Glutamatergic neuron (in vitro differentiated cells): ENCODE data around the gene ATP2C1. TPM values are rescaled to one million over a fixed set of nuclear protein-coding genes. Genes with fewer than 3 reads are reported as not detected.

Experiments
- DNase-seq: peaks from one replicate; pipeline ENCODE4 v3.0.0; 2022
- H3K27ac Mint-ChIP-seq: one replicate; pipeline ENCODE4 v1.8.0; 2020; ENCODE audit warnings: mild to moderate bottlenecking, mixed read lengths, inconsistent platforms; ENCODE audit not compliant: unreplicated experiment
- H3K27me3 Mint-ChIP-seq: one replicate; pipeline ENCODE4 v1.8.0; 2020; ENCODE audit warnings: mild to moderate bottlenecking, moderate library complexity, mixed read lengths, inconsistent platforms; ENCODE audit not compliant: unreplicated experiment
- H3K36me3 Mint-ChIP-seq: one replicate; pipeline ENCODE4 v1.8.0; 2020; ENCODE audit warnings: mild to moderate bottlenecking, mixed read lengths, inconsistent platforms; ENCODE audit not compliant: unreplicated experiment
- H3K4me1 Mint-ChIP-seq: one replicate; pipeline ENCODE4 v1.8.0; 2020; ENCODE audit warnings: mild to moderate bottlenecking, low read depth, mixed read lengths, inconsistent platforms; ENCODE audit not compliant: unreplicated experiment
- H3K4me3 Mint-ChIP-seq: one replicate; pipeline ENCODE4 v1.8.0; 2020; ENCODE audit warnings: mild to moderate bottlenecking, mixed read lengths, inconsistent platforms; ENCODE audit not compliant: unreplicated experiment
- H3K9me3 Mint-ChIP-seq: one replicate; pipeline ENCODE4 v1.8.0; 2020; ENCODE audit warnings: mild to moderate bottlenecking, moderate library complexity, mixed read lengths, inconsistent platforms; ENCODE audit not compliant: unreplicated experiment
- total RNA-seq: library from RNA; stranded (reverse); fragmentation: NEBNext Ultra II Directional; extraction: Animal tissue kit (Norgen Biotek cat#: 25700); gene quantifications from one replicate; pipeline ENCODE4 v1.2.1, GENCODE V29; 2021; ENCODE audit not compliant: unreplicated experiment
- TF ChIP-seq, protein P1 (sequence below): fragments of 200-600 bp; sonication (generic); IDR thresholded peaks from one replicate; pipeline ENCODE4 v1.5.0; 2021; ENCODE audit not compliant: partially characterized antibody, unreplicated experiment

ATP2C1 gene
- total RNA-seq, 1 donor from 2014 or later = 130 TPM

DNA sequence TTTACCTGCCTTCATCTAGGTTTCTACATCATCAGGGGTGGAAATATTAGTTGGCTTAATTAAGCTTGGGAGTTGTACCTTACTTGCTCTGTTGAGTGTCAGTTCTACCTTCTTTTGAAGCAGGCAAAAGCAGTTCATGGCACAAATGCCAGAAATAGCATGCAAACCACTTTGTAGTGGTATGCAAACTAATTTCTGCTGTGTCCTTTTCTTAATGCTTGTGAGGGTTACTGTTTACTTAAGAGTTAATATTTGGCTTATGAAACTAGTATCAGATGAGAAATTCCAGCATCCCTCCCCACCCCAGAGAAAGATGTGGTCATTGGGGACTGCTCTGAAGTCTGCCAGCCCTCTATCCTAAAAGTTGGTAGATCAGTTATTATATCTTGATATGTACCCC, 7.1 kb downstream of the ATP2C1 start:
- Mint-ChIP-seq H3K27ac (no peak overlapping the region), H3K36me3 (no peaks in the 10 kb centered on the region), H3K4me1 (peaks cover 31% of the 10 kb centered on the region), H3K9me3 (no peaks in the 10 kb centered on the region), H3K27me3 (no peaks in the 10 kb centered on the region), H3K4me3 (no peak overlapping the region)
- no peak for DNase-seq
- TF ChIP-seq, protein P1, sequence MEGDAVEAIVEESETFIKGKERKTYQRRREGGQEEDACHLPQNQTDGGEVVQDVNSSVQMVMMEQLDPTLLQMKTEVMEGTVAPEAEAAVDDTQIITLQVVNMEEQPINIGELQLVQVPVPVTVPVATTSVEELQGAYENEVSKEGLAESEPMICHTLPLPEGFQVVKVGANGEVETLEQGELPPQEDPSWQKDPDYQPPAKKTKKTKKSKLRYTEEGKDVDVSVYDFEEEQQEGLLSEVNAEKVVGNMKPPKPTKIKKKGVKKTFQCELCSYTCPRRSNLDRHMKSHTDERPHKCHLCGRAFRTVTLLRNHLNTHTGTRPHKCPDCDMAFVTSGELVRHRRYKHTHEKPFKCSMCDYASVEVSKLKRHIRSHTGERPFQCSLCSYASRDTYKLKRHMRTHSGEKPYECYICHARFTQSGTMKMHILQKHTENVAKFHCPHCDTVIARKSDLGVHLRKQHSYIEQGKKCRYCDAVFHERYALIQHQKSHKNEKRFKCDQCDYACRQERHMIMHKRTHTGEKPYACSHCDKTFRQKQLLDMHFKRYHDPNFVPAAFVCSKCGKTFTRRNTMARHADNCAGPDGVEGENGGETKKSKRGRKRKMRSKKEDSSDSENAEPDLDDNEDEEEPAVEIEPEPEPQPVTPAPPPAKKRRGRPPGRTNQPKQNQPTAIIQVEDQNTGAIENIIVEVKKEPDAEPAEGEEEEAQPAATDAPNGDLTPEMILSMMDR = no peak

DNA sequence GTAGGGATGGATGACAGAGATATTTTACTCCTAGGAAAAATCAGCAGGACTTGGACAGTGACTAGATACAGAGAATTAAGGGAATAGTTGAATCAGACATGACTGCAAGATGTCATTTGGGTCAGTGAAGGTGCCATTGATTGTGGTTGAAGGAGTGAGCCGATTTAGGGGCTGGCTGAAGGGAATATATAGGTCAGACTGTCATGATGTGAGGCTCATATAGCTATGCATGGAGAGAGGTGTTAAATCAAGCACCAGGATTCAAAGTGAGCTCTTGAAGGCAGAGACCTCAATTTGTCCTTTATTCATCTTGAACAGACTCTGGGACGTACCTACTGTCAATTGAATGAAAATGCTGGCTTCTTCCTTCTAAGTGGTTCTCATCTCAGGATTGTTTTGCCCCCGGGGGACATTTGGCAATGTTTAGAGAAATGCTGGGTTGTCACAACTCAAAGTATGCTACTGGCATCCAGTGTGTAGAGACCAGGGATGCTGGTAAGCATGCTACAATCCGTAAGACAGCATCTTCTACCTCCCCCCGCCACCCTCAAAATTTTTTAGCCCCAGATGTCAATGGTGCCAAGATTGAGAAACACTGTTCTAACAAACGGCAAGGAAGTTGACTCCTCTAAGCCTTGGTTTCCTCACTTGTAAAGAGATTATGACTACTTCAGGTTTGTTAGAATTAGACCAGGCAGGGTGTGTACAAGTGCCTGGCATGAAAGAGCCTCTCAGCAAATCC, 7.8 kb downstream of the ATP2C1 start:
- DNase-seq = peak; percentile 31
- no peaks in the 10 kb centered on the region for H3K36me3 Mint-ChIP-seq
- H3K27me3 Mint-ChIP-seq = no peaks in the 10 kb centered on the region
- TF ChIP-seq, protein P1 = no peak
- H3K4me3 Mint-ChIP-seq = no peak overlapping the region
- no peak overlapping the region for H3K27ac Mint-ChIP-seq
- H3K9me3 Mint-ChIP-seq = no peaks in the 10 kb centered on the region
- H3K4me1 Mint-ChIP-seq = peaks cover 31% of the 10 kb centered on the region

DNA sequence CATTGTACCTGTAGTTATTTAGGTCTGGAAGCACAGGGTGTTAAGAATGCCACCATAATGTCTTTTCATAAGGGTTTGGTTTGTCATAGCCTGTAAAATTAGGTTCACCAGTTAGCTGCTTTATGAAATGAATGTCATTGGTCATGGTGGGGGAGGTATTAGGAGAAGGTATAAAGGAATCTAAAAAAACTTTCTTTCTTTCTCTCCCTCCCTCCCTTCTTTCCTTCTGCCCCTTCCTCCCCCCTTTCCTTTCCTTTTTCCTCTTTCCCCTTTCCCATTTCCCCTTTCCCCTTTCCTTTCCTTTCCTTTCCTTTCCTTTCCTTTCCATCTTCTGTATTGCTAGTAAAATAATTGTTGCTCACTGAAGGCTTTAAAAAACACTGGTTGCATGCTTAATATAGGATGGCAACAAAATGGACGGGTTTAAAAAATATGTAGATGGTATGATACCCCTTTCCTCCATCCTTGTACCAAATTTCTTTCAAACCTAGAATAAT, 9.6 kb downstream of the ATP2C1 start:
- no peak for DNase-seq
- H3K4me3 Mint-ChIP-seq = no peak overlapping the region
- no peaks in the 10 kb centered on the region for H3K36me3 Mint-ChIP-seq
- TF ChIP-seq, protein P1 = no peak
- H3K27ac Mint-ChIP-seq = no peak overlapping the region
- no peaks in the 10 kb centered on the region for H3K27me3 Mint-ChIP-seq
- H3K4me1 Mint-ChIP-seq = peaks cover 21% of the 10 kb centered on the region
- H3K9me3 Mint-ChIP-seq = no peaks in the 10 kb centered on the region

DNA sequence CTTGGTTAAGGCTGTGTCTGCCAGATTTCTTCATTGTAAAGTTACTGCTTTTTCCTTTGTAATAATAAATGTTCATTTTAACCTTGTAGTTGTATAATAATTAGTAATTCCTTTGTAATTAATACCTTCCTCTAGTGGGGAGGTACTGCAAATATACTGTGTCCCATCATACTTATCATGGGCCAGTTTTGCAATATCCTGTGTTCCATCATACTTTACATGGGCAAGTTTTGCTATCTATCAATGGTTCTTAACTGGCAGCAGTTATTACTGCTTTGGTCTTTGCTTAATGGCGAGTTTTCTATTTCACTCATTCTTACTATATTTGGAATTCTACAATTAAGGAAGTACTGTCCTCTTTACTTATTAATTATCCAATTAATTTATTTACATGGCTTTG, 10.6 kb downstream of the ATP2C1 start:
- Mint-ChIP-seq H3K36me3 (no peaks in the 10 kb centered on the region), H3K4me1 (peaks cover 18% of the 10 kb centered on the region), H3K27me3 (no peaks in the 10 kb centered on the region), H3K9me3 (no peaks in the 10 kb centered on the region), H3K4me3 (no peak overlapping the region), H3K27ac (no peak overlapping the region)
- DNase-seq = no peak
- TF ChIP-seq, protein P1 = no peak

GRCh38 chr3:130905551-130905950, 11.7 kb downstream of the ATP2C1 start:
- no peaks in the 10 kb centered on the region for H3K27me3 Mint-ChIP-seq
- no peaks in the 10 kb centered on the region for H3K36me3 Mint-ChIP-seq
- H3K9me3 Mint-ChIP-seq = no peaks in the 10 kb centered on the region
- H3K27ac Mint-ChIP-seq = no peak overlapping the region
- TF ChIP-seq, protein P1 = no peak
- H3K4me3 Mint-ChIP-seq = no peak overlapping the region
- H3K4me1 Mint-ChIP-seq = peaks cover 18% of the 10 kb centered on the region
- DNase-seq = no peak
